ENCODE results near the gene PTCD1. TPM values are rescaled to one million over a fixed set of nuclear protein-coding genes. Genes with fewer than 3 reads are reported as not detected.

Gene PTCD1
- polyA plus RNA-seq, 1 donor (not counting 4 experiments of a cell fraction or from before 2014, with no cell fraction given): 2.8 TPM

DNA sequence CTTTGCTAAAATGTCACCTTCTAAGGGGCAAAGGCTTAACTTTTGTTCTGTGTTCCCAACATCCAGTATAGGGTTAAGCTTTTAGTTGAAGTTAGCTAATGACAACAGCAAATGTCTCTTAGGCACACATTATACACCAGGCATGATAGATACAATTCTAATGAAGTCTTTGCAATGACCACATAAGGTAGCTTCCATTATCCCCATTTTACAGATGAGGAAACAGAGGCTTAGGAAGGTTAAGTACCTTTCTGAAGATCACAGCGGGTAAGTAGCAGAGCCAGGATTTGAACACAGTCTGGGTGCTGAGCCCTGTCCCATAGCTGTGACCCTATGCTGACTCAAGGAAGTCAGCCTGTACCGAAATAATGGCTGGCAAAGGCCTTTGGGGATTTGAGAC, 28.0 kb downstream of the PTCD1 start:
- Histone ChIP-seq H3K4me2 (ENCODE audit: control insufficient read depth, extremely low read depth, insufficient read depth, low read depth, low read length) (peak overlapping the region; percentile 4), H3K9me1 (ENCODE audit: control insufficient read depth, extremely low read depth, insufficient read depth, low read length) (peaks cover 3% of the 10 kb centered on the region), H3K4me3 (ENCODE audit: control insufficient read depth in 2 of 3, extremely low read depth in 1 of 3, insufficient read depth in 2 of 3, low read depth in 1 of 3, low read length in 3 of 3) (no peak overlapping the region), H3K27me3 (ENCODE audit: control insufficient read depth, extremely low read depth, insufficient read depth, low read length) (no peaks in the 10 kb centered on the region), H4K20me1 (ENCODE audit: control insufficient read depth, extremely low read depth, insufficient read depth, low read length) (peaks cover 6% of the 10 kb centered on the region), H3K79me2 (ENCODE audit: control insufficient read depth, insufficient read depth, low read length) (peaks cover 66% of the 10 kb centered on the region), H3K9ac (ENCODE audit: control insufficient read depth, extremely low read depth, insufficient read depth, low read length) (no peak overlapping the region), H2AFZ (ENCODE audit: control insufficient read depth, low read length) (no peak overlapping the region), H3K9me3 (ENCODE audit: control insufficient read depth, low read depth, low read length) (no peaks in the 10 kb centered on the region), H3K4me1 (ENCODE audit: control insufficient read depth, extremely low read depth, insufficient read depth, low read length) (peaks cover 24% of the 10 kb centered on the region), H3K36me3 (ENCODE audit: control insufficient read depth in 2 of 2, extremely low read depth in 1 of 2, insufficient read depth in 2 of 2, low read length in 2 of 2) (peaks cover 15 to 27% of the 10 kb centered on the region in 2 experiments), H3K27ac (ENCODE audit: control insufficient read depth, insufficient read depth, low read length) (no peak overlapping the region)
- FAIRE-seq (no peak), DNase-seq (ENCODE audit: low read depth, low spot score) (no peak)
- dilution Hi-C loops (cut with MboI; ENCODE audit: extremely low pct_ligation_motif_present, low sequenced_read_pairs): no loop called here
- TF ChIP-seq EZH2 (IDR thresholded peaks at IDR 0.05; ENCODE audit: low read length) (no peak), CTCF (optimal IDR thresholded peaks at IDR 0.05 in 1 of 3, IDR thresholded peaks at IDR 0.05 in 1 of 3, conservative IDR thresholded peaks at IDR 0.05 in 1 of 3; ENCODE audit: extremely low read depth in 1 of 3, insufficient read depth in 2 of 3, low read length in 3 of 3) (no peak)

DNA sequence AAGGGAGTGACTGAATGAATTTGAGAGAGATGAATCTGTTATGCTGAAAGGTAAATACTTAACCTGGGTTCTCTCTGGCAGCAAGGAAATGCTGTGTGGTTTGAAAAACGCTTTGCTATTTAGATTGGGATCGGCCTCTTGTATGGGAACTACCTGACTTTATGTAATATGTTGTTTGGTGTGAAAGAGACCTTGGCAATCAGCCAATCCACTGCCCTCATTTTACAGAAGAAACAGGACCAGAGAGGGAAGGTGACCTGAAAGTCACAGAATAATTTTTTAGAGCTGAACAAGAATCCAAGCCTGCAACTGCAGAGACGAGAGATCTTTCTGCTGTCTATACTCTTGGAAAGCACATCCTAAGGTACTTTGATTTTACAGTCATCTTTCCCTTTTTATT, 28.8 kb downstream of the PTCD1 start:
- FAIRE-seq (no peak), DNase-seq (ENCODE audit: low read depth, low spot score) (no peak)
- H3K9me1 ChIP-seq (ENCODE audit: control insufficient read depth, extremely low read depth, insufficient read depth, low read length): peaks cover 3% of the 10 kb centered on the region
- TF ChIP-seq CTCF (optimal IDR thresholded peaks at IDR 0.05 in 1 of 3, IDR thresholded peaks at IDR 0.05 in 1 of 3, conservative IDR thresholded peaks at IDR 0.05 in 1 of 3; ENCODE audit: extremely low read depth in 1 of 3, insufficient read depth in 2 of 3, low read length in 3 of 3) (no peak), EZH2 (IDR thresholded peaks at IDR 0.05; ENCODE audit: low read length) (no peak)
- peak overlapping the region; percentile 47 for H3K27ac ChIP-seq (ENCODE audit: control insufficient read depth, insufficient read depth, low read length)
- H3K4me2 ChIP-seq (ENCODE audit: control insufficient read depth, extremely low read depth, insufficient read depth, low read depth, low read length): peak overlapping the region; percentile 98
- peaks cover 10% of the 10 kb centered on the region for H4K20me1 ChIP-seq (ENCODE audit: control insufficient read depth, extremely low read depth, insufficient read depth, low read length)
- H2AFZ ChIP-seq (ENCODE audit: control insufficient read depth, low read length): no peak overlapping the region
- H3K4me3 ChIP-seq (ENCODE audit: control insufficient read depth in 2 of 3, extremely low read depth in 1 of 3, insufficient read depth in 2 of 3, low read depth in 1 of 3, low read length in 3 of 3): peak overlapping the region; percentile 73 to 100 (median 100)
- peaks cover 27% of the 10 kb centered on the region for H3K4me1 ChIP-seq (ENCODE audit: control insufficient read depth, extremely low read depth, insufficient read depth, low read length)
- dilution Hi-C loops (cut with MboI; ENCODE audit: extremely low pct_ligation_motif_present, low sequenced_read_pairs): no loop called here
- peaks cover 15 to 32% of the 10 kb centered on the region in 2 experiments for H3K36me3 ChIP-seq (ENCODE audit: control insufficient read depth in 2 of 2, extremely low read depth in 1 of 2, insufficient read depth in 2 of 2, low read length in 2 of 2)
- no peaks in the 10 kb centered on the region for H3K9me3 ChIP-seq (ENCODE audit: control insufficient read depth, low read depth, low read length)
- H3K27me3 ChIP-seq (ENCODE audit: control insufficient read depth, extremely low read depth, insufficient read depth, low read length): no peaks in the 10 kb centered on the region
- H3K9ac ChIP-seq (ENCODE audit: control insufficient read depth, extremely low read depth, insufficient read depth, low read length): peak overlapping the region; percentile 96
- peaks cover 74% of the 10 kb centered on the region for H3K79me2 ChIP-seq (ENCODE audit: control insufficient read depth, insufficient read depth, low read length)
